H1 (cell line): Measurements from ENCODE around the gene DHCR24. TPM values are rescaled to one million over a fixed set of nuclear protein-coding genes. Genes with fewer than 3 reads are reported as not detected.
A peak's percentile ranks its signal among the peaks of the same experiment; 100 is the strongest.

Source experiments
- CTCF ChIA-PET: fragments of 300-600 bp; sonication (Branson Sonifier 250); formaldehyde crosslinking; loops from one replicate; lab custom pipeline; 2021; ENCODE audit not compliant: partially characterized antibody; lab: Charles Lee
- POLR2A ChIA-PET: fragments of 300-600 bp; sonication (Branson Sonifier 250); formaldehyde crosslinking; loops from one replicate; lab custom pipeline; 2021; ENCODE audit warnings: inconsistent platforms; ENCODE audit not compliant: partially characterized antibody; lab: Charles Lee
- DNase-seq, 2 experiments: peaks; one replicate each; pipeline versions ENCODE4 v3.0.0 to v3.0.0-alpha.2; 2010 to 2022; ENCODE audit warnings: low spot score in 2 of 2, low read depth in 1 of 2, mixed read lengths in 1 of 2
- FAIRE-seq: peaks from 2 replicates; lab custom pipeline; 2011; peaks lifted over from hg19 to GRCh38; lab: Jason Lieb, UNC
- H2AFZ ChIP-seq: 2 replicates; pipeline ENCODE4 v1.8.1; 2012; ENCODE audit warnings: low read length, inconsistent platforms
- H2AK5ac ChIP-seq: 2 replicates; pipeline ENCODE4 v1.6.1; 2013; ENCODE audit warnings: low read depth, low read length
- H2BK120ac ChIP-seq: replicated peaks from 2 replicates; pipeline ENCODE3; 2013; ENCODE audit warnings: low read depth, low read length, inconsistent platforms
- H2BK12ac ChIP-seq: 2 replicates; pipeline ENCODE4 v1.6.1; 2013; ENCODE audit warnings: low read depth, low read length
- H2BK15ac ChIP-seq: 2 replicates; pipeline ENCODE4 v1.6.1; 2013; ENCODE audit warnings: low read length
- H2BK20ac ChIP-seq: 2 replicates; pipeline ENCODE4 v1.6.1; 2013; ENCODE audit warnings: low read length
- H2BK5ac ChIP-seq: 2 replicates; pipeline ENCODE4 v1.6.1; 2013; ENCODE audit warnings: low read depth, low read length
- H3K14ac ChIP-seq: 2 replicates; pipeline ENCODE4 v1.6.1; 2013; ENCODE audit warnings: inconsistent platforms; ENCODE audit not compliant: insufficient read length
- H3K18ac ChIP-seq: 2 replicates; pipeline ENCODE4 v1.6.1; 2013; ENCODE audit warnings: low read length; ENCODE audit errors: extremely low read depth
- H3K23ac ChIP-seq: 2 replicates; pipeline ENCODE4 v1.6.1; 2013; ENCODE audit warnings: inconsistent platforms; ENCODE audit not compliant: insufficient read length
- H3K23me2 ChIP-seq: 2 replicates; pipeline ENCODE4 v1.6.1; 2013; ENCODE audit warnings: low read depth, low read length
- H3K27ac ChIP-seq: 2 replicates; pipeline ENCODE4 v1.6.1; 2011; ENCODE audit warnings: low read depth, low read length, inconsistent platforms
- H3K27me3 ChIP-seq, 4 experiments: replicated peaks in 1 of 4; 1 replicate in 1 of 4; 2 replicates in 3 of 4; pipeline versions ENCODE4 v1.6.1 to v1.8.1; 2011 to 2013; ENCODE audit warnings: low read length in 3 of 4, mild to moderate bottlenecking in 3 of 4, inconsistent platforms in 2 of 4, mixed read lengths in 2 of 4, moderate library complexity in 1 of 4; ENCODE audit not compliant: control insufficient read depth in 3 of 4, insufficient read depth in 3 of 4; ENCODE audit errors: extremely low read depth in 1 of 4
- H3K36me3 ChIP-seq, 4 experiments: 2 replicates each; pipeline versions ENCODE4 v1.6.1 to v1.8.1; 2011 to 2013; ENCODE audit warnings: mild to moderate bottlenecking in 4 of 4, low read length in 3 of 4, moderate library complexity in 2 of 4, control low read depth in 1 of 4, inconsistent platforms in 1 of 4; ENCODE audit not compliant: insufficient read depth in 4 of 4, control insufficient read depth in 2 of 4
- H3K4ac ChIP-seq: replicated peaks from 2 replicates; pipeline ENCODE3; 2013; ENCODE audit warnings: low read length, low read depth, mixed read lengths, inconsistent platforms; ENCODE audit not compliant: insufficient read length
- H3K4me1 ChIP-seq, 4 experiments: replicated peaks in 1 of 4; 1 replicate in 1 of 4; 2 replicates in 3 of 4; pipeline versions ENCODE4 v1.6.1 to v1.8.1; 2011 to 2013; ENCODE audit warnings: low read length in 3 of 4, inconsistent platforms in 2 of 4, mixed read lengths in 1 of 4; ENCODE audit not compliant: insufficient read depth in 4 of 4, control insufficient read depth in 3 of 4
- H3K4me2 ChIP-seq, 2 experiments: 2 replicates each; pipeline versions ENCODE4 v1.6.1 to v1.8.1; 2011 to 2013; ENCODE audit warnings: low read depth in 2 of 2, low read length in 2 of 2, control low read depth in 1 of 2, inconsistent platforms in 1 of 2, mild to moderate bottlenecking in 1 of 2; ENCODE audit not compliant: insufficient read depth in 1 of 2
- H3K4me3 ChIP-seq, 4 experiments: fragments of 200-600, 300-600 bp in 1 of 4; sonication (generic), shearing (Covaris generic), sonication (Bioruptor Twin) in 1 of 4; 2 replicates each; pipeline versions ENCODE4 v1.5.1 to v1.8.1; 2011 to 2016; ENCODE audit warnings: low read length in 4 of 4, low read depth in 3 of 4, control low read depth in 2 of 4, inconsistent platforms in 2 of 4, mild to moderate bottlenecking in 2 of 4, mixed read lengths in 1 of 4, moderate library complexity in 1 of 4; ENCODE audit not compliant: insufficient read depth in 2 of 4; ENCODE audit errors: extremely low read depth in 1 of 4
- H3K56ac ChIP-seq: replicated peaks from 2 replicates; pipeline ENCODE3; 2013; ENCODE audit warnings: low read depth, mild to moderate bottlenecking, mixed read lengths, low read length, inconsistent platforms; ENCODE audit not compliant: insufficient read length
- H3K79me1 ChIP-seq: 2 replicates; pipeline ENCODE4 v1.6.1; 2013; ENCODE audit warnings: low read depth, low read length, control low read depth
- H3K79me2 ChIP-seq, 2 experiments: 2 replicates each; pipeline versions ENCODE4 v1.6.1 to v1.8.1; 2012 to 2013; ENCODE audit warnings: low read length in 2 of 2, mild to moderate bottlenecking in 2 of 2, inconsistent platforms in 1 of 2; ENCODE audit not compliant: insufficient read depth in 2 of 2, control insufficient read depth in 1 of 2
- H3K9ac ChIP-seq, 4 experiments: replicated peaks in 1 of 4; 1 replicate in 1 of 4; 2 replicates in 3 of 4; pipeline versions ENCODE4 v1.6.1 to v1.8.1; 2011 to 2013; ENCODE audit warnings: low read depth in 3 of 4, low read length in 3 of 4, control low read depth in 2 of 4, mild to moderate bottlenecking in 2 of 4, moderate library complexity in 2 of 4, inconsistent platforms in 1 of 4; ENCODE audit errors: extremely low read depth in 1 of 4
- H3K9me3 ChIP-seq, 2 experiments: 2 replicates each; pipeline versions ENCODE4 v1.6.1 to v1.8.1; 2012 to 2013; ENCODE audit warnings: mild to moderate bottlenecking in 2 of 2, moderate library complexity in 2 of 2, control low read depth in 1 of 2, inconsistent platforms in 1 of 2, low read depth in 1 of 2, low read length in 1 of 2, mixed read lengths in 1 of 2; ENCODE audit not compliant: insufficient read depth in 2 of 2
- H4K20me1 ChIP-seq, 2 experiments: replicated peaks in 1 of 2; 2 replicates each; pipeline versions ENCODE3 to v1.8.1; 2011 to 2013; ENCODE audit warnings: inconsistent platforms in 2 of 2, low read length in 2 of 2, mild to moderate bottlenecking in 1 of 2; ENCODE audit not compliant: insufficient read depth in 2 of 2, control insufficient read depth in 1 of 2
- H4K5ac ChIP-seq: 2 replicates; pipeline ENCODE4 v1.6.1; 2013; ENCODE audit warnings: low read length, low read depth, mixed read lengths, inconsistent platforms; ENCODE audit not compliant: insufficient read length
- H4K8ac ChIP-seq: 2 replicates; pipeline ENCODE4 v1.8.0; 2013; ENCODE audit warnings: mild to moderate bottlenecking, moderate library complexity, low read length, inconsistent platforms; ENCODE audit not compliant: insufficient read depth; ENCODE audit errors: extremely low read depth
- H4K91ac ChIP-seq: replicated peaks from 2 replicates; pipeline ENCODE3; 2013; ENCODE audit warnings: low read length, mixed read lengths, inconsistent platforms; ENCODE audit not compliant: insufficient read length
- POLR2A ChIP-seq, 2 experiments: IDR thresholded peaks; 1 replicate in 1 of 2; 2 replicates in 1 of 2; pipeline ENCODE4 v1.6.1; 2011; ENCODE audit warnings: low read depth in 2 of 2, low read length in 2 of 2, mild to moderate bottlenecking in 2 of 2; ENCODE audit errors: control extremely low read depth in 1 of 2
- SP1 ChIP-seq: IDR thresholded peaks from 2 replicates; pipeline ENCODE4 v1.6.1; 2011; ENCODE audit warnings: low read depth, low read length
- WGBS, 2 experiments: shearing (Covaris generic) in 1 of 2; methylation state at CpG; one replicate each; pipeline versions ENCODE4 v1.1.6 to v1.1.7; 2013 to 2015; ENCODE audit warnings: low lambda C conversion rate in 2 of 2, mixed read lengths in 2 of 2, inconsistent platforms in 1 of 2, low coverage in 1 of 2, missing lambda C conversion rate in 1 of 2; ENCODE audit not compliant: insufficient replicate concordance in 2 of 2, insufficient coverage in 1 of 2, insufficient read length in 1 of 2; ENCODE audit errors: extremely low coverage in 1 of 2, missing lambda C conversion rate in 1 of 2; 5-methylcytosine and 5-hydroxymethylcytosine counted together
- polyA plus RNA-seq, 7 experiments: library from polyadenylated mRNA; depleted of rRNA in 3 of 7; stranded (reverse) in 5 of 7; unstranded in 2 of 7; fragments of >200 nt in 5 of 7; fragments of 200-250 nt in 2 of 7; gene quantifications; 1 replicate in 5 of 7; 2 replicates in 1 of 7; 4 replicates in 1 of 7; pipeline versions ENCODE4 v1.2.1 to v1.2.3, GENCODE V29; 2011 to 2013; ENCODE audit warnings: missing spikeins in 2 of 7, mixed read lengths in 2 of 7
- total RNA-seq: library from RNA; stranded (reverse); fragmentation: NEBNext Ultra II Directional; extraction: Animal tissue kit (Norgen Biotek cat#: 25700); gene quantifications from 2 replicates; pipeline ENCODE4 v1.2.1, GENCODE V29; 2021

DHCR24 gene
- total and polyA plus RNA-seq, 2 of the 8 experiments (the other 6 are each of a cell fraction or from before 2014, with no cell fraction given): 370 to 419 TPM

- WGBS, 2 experiments: 85% methylated on average over 9 of the region's 9 CpGs; no CpG with 5 or more reads in 1 of the 2 experiments
- Histone ChIP-seq H3K9ac (no peak overlapping the region), H4K91ac (no peak overlapping the region), H3K36me3 (peaks cover 14 to 35% (median 29%) of the 10 kb centered on the region in 4 experiments), H2BK20ac (no peak overlapping the region), H3K27me3 (no peaks in the 10 kb centered on the region), H3K14ac (no peak overlapping the region), H2BK120ac (no peak overlapping the region), H2AK5ac (no peak overlapping the region), H3K27ac (no peak overlapping the region), H3K4ac (no peak overlapping the region), H3K56ac (no peak overlapping the region), H3K9me3 (no peaks in the 10 kb centered on the region), H3K18ac (no peak overlapping the region), H3K4me2 (no peak overlapping the region), H2BK15ac (no peak overlapping the region), H3K23me2 (no peaks in the 10 kb centered on the region), H3K23ac (no peak overlapping the region), H4K5ac (no peak overlapping the region), H2AFZ (no peak overlapping the region), H3K79me2 (no peaks in the 10 kb centered on the region), H2BK12ac (no peak overlapping the region), H3K79me1 (peaks cover 2% of the 10 kb centered on the region; the same call in 1 of the 2 replicates), H2BK5ac (no peak overlapping the region), H3K4me1 (no peaks in the 10 kb centered on the region), H4K8ac (no peak overlapping the region), H4K20me1 (peaks cover 3 to 9% of the 10 kb centered on the region in 2 experiments), H3K4me3 (no peak overlapping the region)
- TF ChIP-seq POLR2A (IDR thresholded peaks at IDR 0.05; ENCODE audit: control extremely low read depth in 1 of 2, low read depth in 2 of 2, low read length in 2 of 2) (peak in 1 of 2 experiments; percentile 37; a peak in 1 of 3 replicates), SP1 (no peak)
- DNase-seq (no peak), FAIRE-seq (no peak)
- ChIA-PET POLR2A (interaction anchor here (0.8 to 2.1 kb wide), 2 partner anchors 23 to 31 kb away, joined by 3 to 4 read pairs; no protein-coding TSS in a partner anchor), CTCF (interaction anchor here (0.6 to 4.1 kb wide), 12 partner anchors 12 to 168 kb away, joined by 3 to 16 read pairs (median 3); partner anchors contain the start of gene TTC22)
Observed at GRCh38 chr1:54846716-54847284, 40.2 kb downstream of the DHCR24 start.
